Lower lobe of right lung (tissue), 2 donors: ENCODE data around the gene HECTD4. TPM values are rescaled to one million over a fixed set of nuclear protein-coding genes. Genes with fewer than 3 reads are reported as not detected.

ENCODE experiments used
- ATAC-seq, 2 donors: fragments of 200-7000 bp; cut with Tn5 transposase; one replicate each; pipeline ENCODE4 v1.9.1; 2020 to 2022; ENCODE audit warnings: mild to moderate bottlenecking in 2 of 2, moderate library complexity in 2 of 2
- DNase-seq: peaks from one replicate; pipeline ENCODE4 v3.0.0-alpha.2; 2020
- H3K27ac ChIP-seq: fragments of 200-600 bp; one replicate; pipeline ENCODE4 v1.8.0; 2022
- H3K27me3 ChIP-seq: fragments of 200-600 bp; one replicate; pipeline ENCODE4 v1.8.0; 2022; ENCODE audit warnings: low read depth
- H3K36me3 ChIP-seq: fragments of 200-600 bp; one replicate; pipeline ENCODE4 v1.8.0; 2022; ENCODE audit warnings: mild to moderate bottlenecking
- H3K4me1 ChIP-seq: fragments of 200-600 bp; one replicate; pipeline ENCODE4 v1.8.0; 2022
- H3K4me3 ChIP-seq: fragments of 200-600 bp; one replicate; pipeline ENCODE4 v1.8.0; 2022; ENCODE audit warnings: mild to moderate bottlenecking
- H3K9me3 ChIP-seq: fragments of 200-600 bp; one replicate; pipeline ENCODE4 v1.8.0; 2022
- intact Hi-C: fragments of 100-400 bp; cut with DNase I; formaldehyde crosslinking; loops from one replicate; pipeline ENCODE4 v1.11.0; 2022
- total RNA-seq: library from RNA; stranded (reverse); fragmentation: NEBNext Ultra II Directional; extraction: Animal tissue kit (Norgen Biotek cat#: 25700); gene quantifications from one replicate; pipeline ENCODE4 v1.2.1, GENCODE V29; 2021
- TF ChIP-seq, protein P1 (sequence below): fragments of 200-600 bp; IDR thresholded peaks from one replicate; pipeline ENCODE4 v1.8.0; 2022; ENCODE audit warnings: antibody characterized with exemption, mild to moderate bottlenecking
- donor health status: DM: no; HTN: yes; CAD: no; lungs with severe emphysema.

Gene HECTD4
- total RNA-seq, 1 donor from 2014 or later, result 54.8 TPM

- Histone ChIP-seq H3K36me3 (peaks cover 67% of the 10 kb centered on the region), H3K4me1 (peaks cover 51% of the 10 kb centered on the region), H3K4me3 (no peak overlapping the region), H3K9me3 (no peaks in the 10 kb centered on the region), H3K27ac (no peak overlapping the region), H3K27me3 (no peaks in the 10 kb centered on the region)
- ATAC-seq, result peak; percentile 1 to 27
- intact Hi-C loops, result no loop called here
- TF ChIP-seq, protein P1, sequence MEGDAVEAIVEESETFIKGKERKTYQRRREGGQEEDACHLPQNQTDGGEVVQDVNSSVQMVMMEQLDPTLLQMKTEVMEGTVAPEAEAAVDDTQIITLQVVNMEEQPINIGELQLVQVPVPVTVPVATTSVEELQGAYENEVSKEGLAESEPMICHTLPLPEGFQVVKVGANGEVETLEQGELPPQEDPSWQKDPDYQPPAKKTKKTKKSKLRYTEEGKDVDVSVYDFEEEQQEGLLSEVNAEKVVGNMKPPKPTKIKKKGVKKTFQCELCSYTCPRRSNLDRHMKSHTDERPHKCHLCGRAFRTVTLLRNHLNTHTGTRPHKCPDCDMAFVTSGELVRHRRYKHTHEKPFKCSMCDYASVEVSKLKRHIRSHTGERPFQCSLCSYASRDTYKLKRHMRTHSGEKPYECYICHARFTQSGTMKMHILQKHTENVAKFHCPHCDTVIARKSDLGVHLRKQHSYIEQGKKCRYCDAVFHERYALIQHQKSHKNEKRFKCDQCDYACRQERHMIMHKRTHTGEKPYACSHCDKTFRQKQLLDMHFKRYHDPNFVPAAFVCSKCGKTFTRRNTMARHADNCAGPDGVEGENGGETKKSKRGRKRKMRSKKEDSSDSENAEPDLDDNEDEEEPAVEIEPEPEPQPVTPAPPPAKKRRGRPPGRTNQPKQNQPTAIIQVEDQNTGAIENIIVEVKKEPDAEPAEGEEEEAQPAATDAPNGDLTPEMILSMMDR, result no peak
- no peak for DNase-seq
Measured at GRCh38 chr12:112134731-112135130, 247.5 kb downstream of the HECTD4 start.

DNA sequence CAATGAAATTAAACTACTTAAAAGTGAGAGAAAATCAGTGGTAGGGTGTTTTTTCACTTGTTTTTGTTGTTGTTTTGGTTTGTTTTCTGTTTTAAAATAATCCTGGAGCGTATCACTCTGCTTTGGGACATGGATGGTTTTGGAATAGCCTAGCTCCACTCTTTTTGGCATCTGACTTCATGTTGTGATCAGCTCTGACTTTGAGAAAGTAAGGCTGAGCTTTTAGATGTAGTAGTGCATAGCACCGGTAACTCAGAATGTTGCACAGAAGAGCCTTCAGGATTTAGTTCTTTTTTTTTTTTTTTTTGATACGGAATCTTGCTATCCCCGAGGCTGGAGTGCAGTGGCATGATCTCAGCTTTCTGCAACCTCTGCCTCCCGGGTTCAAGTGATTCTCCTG lies 248.8 kb downstream of the HECTD4 start:
- ATAC-seq (no peak), DNase-seq (no peak)
- H3K27ac ChIP-seq, result no peak overlapping the region
- TF ChIP-seq, protein P1, result no peak
- H3K4me3 ChIP-seq, result no peak overlapping the region
- intact Hi-C loops, result no loop called here
- peaks cover 54% of the 10 kb centered on the region for H3K36me3 ChIP-seq
- no peaks in the 10 kb centered on the region for H3K27me3 ChIP-seq
- peaks cover 64% of the 10 kb centered on the region for H3K4me1 ChIP-seq
- H3K9me3 ChIP-seq, result no peaks in the 10 kb centered on the region

DNA sequence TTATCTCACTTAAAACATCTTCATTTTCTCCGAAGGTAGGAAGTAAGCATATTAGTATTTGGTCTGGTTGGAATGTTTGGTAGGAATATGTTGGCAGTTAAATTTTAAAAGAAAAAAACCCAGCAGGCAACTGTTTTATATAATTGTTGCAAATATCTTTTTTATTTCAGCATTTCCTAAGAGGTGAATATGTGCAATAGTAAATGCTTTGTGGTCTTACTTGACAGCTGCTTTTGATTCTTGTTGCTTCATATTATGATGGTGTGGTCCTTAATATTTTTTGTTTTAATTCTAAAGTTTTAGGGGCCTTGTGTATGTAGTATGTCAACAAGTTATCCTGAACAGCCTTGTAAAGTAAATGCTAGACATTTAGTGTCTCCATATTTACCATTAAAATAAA lies 250.5 kb downstream of the HECTD4 start:
- ATAC-seq (no peak), DNase-seq (no peak)
- Histone ChIP-seq H3K36me3 (peaks cover 37% of the 10 kb centered on the region), H3K4me1 (peaks cover 69% of the 10 kb centered on the region), H3K27me3 (no peaks in the 10 kb centered on the region), H3K27ac (no peak overlapping the region), H3K9me3 (no peaks in the 10 kb centered on the region), H3K4me3 (no peak overlapping the region)
- TF ChIP-seq, protein P1, result no peak
- intact Hi-C loops, result no loop called here

- peaks cover 25% of the 10 kb centered on the region for H3K36me3 ChIP-seq
- peaks cover 75% of the 10 kb centered on the region for H3K4me1 ChIP-seq
- TF ChIP-seq, protein P1, result no peak
- no peaks in the 10 kb centered on the region for H3K9me3 ChIP-seq
- DNase-seq (no peak), ATAC-seq (peak; percentile 33 to 65)
- H3K4me3 ChIP-seq, result peak overlapping the region; percentile 32
- H3K27ac ChIP-seq, result peak overlapping the region; percentile 78
- no peaks in the 10 kb centered on the region for H3K27me3 ChIP-seq
- intact Hi-C loops, result no loop called here
Measured at GRCh38 chr12:112130441-112130998, 251.7 kb downstream of the HECTD4 start.

- H3K9me3 ChIP-seq, result no peaks in the 10 kb centered on the region
- H3K36me3 ChIP-seq, result peaks cover 5% of the 10 kb centered on the region
- no peak overlapping the region for H3K27ac ChIP-seq
- H3K27me3 ChIP-seq, result no peaks in the 10 kb centered on the region
- H3K4me1 ChIP-seq, result peaks cover 68% of the 10 kb centered on the region
- TF ChIP-seq, protein P1, result no peak
- no peak for DNase-seq
- ATAC-seq, result no peak
- peak overlapping the region; percentile 87 for H3K4me3 ChIP-seq
- intact Hi-C loops, result no loop called here
Measured at GRCh38 chr12:112126911-112127310, 255.3 kb downstream of the HECTD4 start.
